ENCODE measurements around the gene CHN1. TPM values are rescaled to one million over a fixed set of nuclear protein-coding genes. Genes with fewer than 3 reads are reported as not detected.

CHN1 gene
- total RNA-seq, 2 donors from 2014 or later: 2.2 to 2.8 TPM

- intact Hi-C loops (cut with DNase I): no loop called here
- H3K36me3 ChIP-seq: no peaks in the 10 kb centered on the region
- H3K27ac ChIP-seq: no peak overlapping the region
- H3K4me3 ChIP-seq: no peak overlapping the region
- TF ChIP-seq, protein P1, sequence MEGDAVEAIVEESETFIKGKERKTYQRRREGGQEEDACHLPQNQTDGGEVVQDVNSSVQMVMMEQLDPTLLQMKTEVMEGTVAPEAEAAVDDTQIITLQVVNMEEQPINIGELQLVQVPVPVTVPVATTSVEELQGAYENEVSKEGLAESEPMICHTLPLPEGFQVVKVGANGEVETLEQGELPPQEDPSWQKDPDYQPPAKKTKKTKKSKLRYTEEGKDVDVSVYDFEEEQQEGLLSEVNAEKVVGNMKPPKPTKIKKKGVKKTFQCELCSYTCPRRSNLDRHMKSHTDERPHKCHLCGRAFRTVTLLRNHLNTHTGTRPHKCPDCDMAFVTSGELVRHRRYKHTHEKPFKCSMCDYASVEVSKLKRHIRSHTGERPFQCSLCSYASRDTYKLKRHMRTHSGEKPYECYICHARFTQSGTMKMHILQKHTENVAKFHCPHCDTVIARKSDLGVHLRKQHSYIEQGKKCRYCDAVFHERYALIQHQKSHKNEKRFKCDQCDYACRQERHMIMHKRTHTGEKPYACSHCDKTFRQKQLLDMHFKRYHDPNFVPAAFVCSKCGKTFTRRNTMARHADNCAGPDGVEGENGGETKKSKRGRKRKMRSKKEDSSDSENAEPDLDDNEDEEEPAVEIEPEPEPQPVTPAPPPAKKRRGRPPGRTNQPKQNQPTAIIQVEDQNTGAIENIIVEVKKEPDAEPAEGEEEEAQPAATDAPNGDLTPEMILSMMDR (IDR thresholded peaks at IDR 0.05): no peak
- peaks cover 5% of the 10 kb centered on the region for H3K4me1 ChIP-seq
- H3K9me3 ChIP-seq: no peaks in the 10 kb centered on the region
- H3K9ac ChIP-seq (ENCODE audit: low read depth in 2 of 2, low read length in 2 of 2): no peak overlapping the region
- H3K27me3 ChIP-seq: peaks cover 23% of the 10 kb centered on the region
- DNase-seq: no peak
Measured at GRCh38 chr2:175007510-175007909, 2.3 kb upstream of the CHN1 start.

GRCh38 chr2:175006281-175006680 is 1.1 kb upstream of the CHN1 start:
- H3K4me1 ChIP-seq: peaks cover 5% of the 10 kb centered on the region
- TF ChIP-seq, protein P1 (IDR thresholded peaks at IDR 0.05): no peak
- no peaks in the 10 kb centered on the region for H3K36me3 ChIP-seq
- H3K9ac ChIP-seq (ENCODE audit: low read depth in 2 of 2, low read length in 2 of 2): no peak overlapping the region
- peaks cover 23% of the 10 kb centered on the region for H3K27me3 ChIP-seq
- no peak overlapping the region for H3K27ac ChIP-seq
- H3K4me3 ChIP-seq: no peak overlapping the region
- no peak for DNase-seq
- H3K9me3 ChIP-seq: no peaks in the 10 kb centered on the region
- intact Hi-C loops (cut with DNase I): no loop called here

- H3K36me3 ChIP-seq: no peaks in the 10 kb centered on the region
- H3K4me1 ChIP-seq: peaks cover 5% of the 10 kb centered on the region
- peak overlapping the region; percentile 41 to 49 for H3K9ac ChIP-seq (ENCODE audit: low read depth in 2 of 2, low read length in 2 of 2)
- H3K27me3 ChIP-seq: peaks cover 23% of the 10 kb centered on the region
- H3K27ac ChIP-seq: peak overlapping the region; percentile 56
- TF ChIP-seq, protein P1 (IDR thresholded peaks at IDR 0.05): no peak
- intact Hi-C loops (cut with DNase I): no loop called here
- no peak for DNase-seq
- H3K9me3 ChIP-seq: no peaks in the 10 kb centered on the region
- H3K4me3 ChIP-seq: peak overlapping the region; percentile 71
Measured at GRCh38 chr2:175005733-175006264, 618 bp upstream of the CHN1 start.

DNA sequence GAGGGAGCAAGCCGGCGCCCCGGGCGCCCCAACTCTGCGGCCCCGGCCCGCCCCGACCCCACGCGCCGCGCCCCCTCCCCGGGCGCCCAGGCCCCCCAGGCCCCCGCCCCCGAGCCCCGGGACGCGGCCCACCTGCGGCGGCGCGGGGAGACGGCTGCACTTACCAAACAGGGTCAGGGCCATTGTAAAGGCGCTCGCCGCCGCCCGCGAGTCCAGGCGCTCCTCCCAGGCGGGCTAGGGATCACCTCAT is 526 bp downstream of the CHN1 start:
- TF ChIP-seq, protein P1 (IDR thresholded peaks at IDR 0.05): no peak
- H3K9ac ChIP-seq (ENCODE audit: low read depth in 2 of 2, low read length in 2 of 2): peak overlapping the region in 1 of 2 donors; percentile 41
- H3K27me3 ChIP-seq: peaks cover 23% of the 10 kb centered on the region
- H3K27ac ChIP-seq: peak overlapping the region; percentile 56
- H3K4me3 ChIP-seq: peak overlapping the region; percentile 71
- H3K36me3 ChIP-seq: no peaks in the 10 kb centered on the region
- no peaks in the 10 kb centered on the region for H3K9me3 ChIP-seq
- intact Hi-C loops (cut with DNase I): no loop called here
- no peak for DNase-seq
- peaks cover 5% of the 10 kb centered on the region for H3K4me1 ChIP-seq

- Histone ChIP-seq H3K27me3 (peaks cover 23% of the 10 kb centered on the region), H3K4me1 (peaks cover 5% of the 10 kb centered on the region), H3K4me3 (peak overlapping the region; percentile 71), H3K9ac (ENCODE audit: low read depth in 2 of 2, low read length in 2 of 2) (no peak overlapping the region), H3K36me3 (no peaks in the 10 kb centered on the region), H3K9me3 (no peaks in the 10 kb centered on the region), H3K27ac (no peak overlapping the region)
- intact Hi-C loops (cut with DNase I): no loop called here
- no peak for DNase-seq
- TF ChIP-seq, protein P1 (IDR thresholded peaks at IDR 0.05): no peak
Measured at GRCh38 chr2:175003875-175004729, 1.1 kb downstream of the CHN1 start.

All from colonic mucosa (tissue), 4 donors.